CD8-positive, alpha-beta memory T cell (primary cell): Measurements from ENCODE around the gene PPP3CB. TPM values are rescaled to one million over a fixed set of nuclear protein-coding genes. Genes with fewer than 3 reads are reported as not detected.
A peak's percentile ranks its signal among the peaks of the same experiment; 100 is the strongest.
"Not testable (repeated sequence)": the region's sequence is repeated elsewhere in the genome, so short reads cannot be mapped to it uniquely, and the experiment has no call there.

Experiments
- CTCF ChIA-PET: fragments of 350-600 bp; sonication (Branson Sonifier 250); formaldehyde crosslinking; loops from one replicate; lab custom pipeline; 2021; ENCODE audit warnings: antibody characterized with exemption; lab: Charles Lee
- POLR2A ChIA-PET: fragments of 350-600 bp; sonication (Branson Sonifier 250); formaldehyde crosslinking; loops from one replicate; lab custom pipeline; 2021; ENCODE audit warnings: antibody characterized with exemption; lab: Charles Lee
- DNase-seq, 5 donors: peaks; one replicate each; pipeline versions ENCODE4 v3.0.0 to v3.0.0-alpha.2; 2020 to 2022; ENCODE audit warnings: mixed read lengths in 1 of 5
- H3K27ac ChIP-seq: one replicate; pipeline ENCODE4 v1.7.0; 2013; ENCODE audit warnings: low read depth, mild to moderate bottlenecking, low read length, moderate library complexity
- H3K27me3 ChIP-seq: 2 replicates; pipeline ENCODE4 v1.7.0; 2013; ENCODE audit warnings: low read length, mild to moderate bottlenecking; ENCODE audit not compliant: insufficient read depth, poor library complexity, severe bottlenecking
- H3K36me3 ChIP-seq: 2 replicates; pipeline ENCODE4 v1.7.0; 2013; ENCODE audit warnings: mild to moderate bottlenecking, low read length, moderate library complexity; ENCODE audit not compliant: insufficient read depth
- H3K4me1 ChIP-seq: 2 replicates; pipeline ENCODE4 v1.7.0; 2013; ENCODE audit warnings: mild to moderate bottlenecking, low read length, moderate library complexity; ENCODE audit not compliant: insufficient read depth
- H3K4me3 ChIP-seq: 2 replicates; pipeline ENCODE4 v1.7.0; 2013; ENCODE audit warnings: mild to moderate bottlenecking, low read length
- H3K9me3 ChIP-seq: 2 replicates; pipeline ENCODE4 v1.7.0; 2013; ENCODE audit warnings: mild to moderate bottlenecking, low read length
- H3K27ac Mint-ChIP-seq, 8 donors: one replicate each; pipeline ENCODE4 v1.8.0; 2020 to 2021; ENCODE audit warnings: mixed read lengths in 8 of 8, mild to moderate bottlenecking in 6 of 8, inconsistent platforms in 3 of 8, moderate library complexity in 3 of 8
- H3K27me3 Mint-ChIP-seq, 2 donors: one replicate each; pipeline ENCODE4 v1.8.0; 2020 to 2021; ENCODE audit warnings: mixed read lengths in 2 of 2, mild to moderate bottlenecking in 1 of 2, moderate library complexity in 1 of 2
- H3K36me3 Mint-ChIP-seq, 3 donors: one replicate each; pipeline ENCODE4 v1.8.0; 2020 to 2021; ENCODE audit warnings: mixed read lengths in 3 of 3, inconsistent platforms in 1 of 3, mild to moderate bottlenecking in 1 of 3
- H3K4me1 Mint-ChIP-seq, 3 donors: one replicate each; pipeline ENCODE4 v1.8.0; 2020 to 2021; ENCODE audit warnings: mixed read lengths in 3 of 3, inconsistent platforms in 1 of 3, mild to moderate bottlenecking in 1 of 3
- H3K4me3 Mint-ChIP-seq, 7 donors: one replicate each; pipeline ENCODE4 v1.8.0; 2020 to 2021; ENCODE audit warnings: mixed read lengths in 7 of 7, mild to moderate bottlenecking in 6 of 7, moderate library complexity in 4 of 7, inconsistent platforms in 2 of 7
- H3K9me3 Mint-ChIP-seq, 5 donors: one replicate each; pipeline ENCODE4 v1.8.0; 2020 to 2022; ENCODE audit warnings: mixed read lengths in 5 of 5, mild to moderate bottlenecking in 3 of 5, moderate library complexity in 2 of 5, inconsistent platforms in 1 of 5
- polyA plus RNA-seq: library from polyadenylated mRNA; unstranded; fragments of 300-500 nt; fragmentation: Illumina TruSeq; gene quantifications from one replicate; pipeline ENCODE4 v1.2.3, GENCODE V29; 2021
- total RNA-seq, 2 experiments: library from RNA; stranded (reverse); gene quantifications; one replicate each; pipeline ENCODE4 v1.2.3, GENCODE V29; 2021

Gene PPP3CB
- total and polyA plus RNA-seq, 3 experiments from 2014 or later, result 8.1 to 44.1 (median 44.0) TPM

- peaks cover 61 to 89% (median 88%) of the 10 kb centered on the region in 3 donors for H3K4me1 Mint-ChIP-seq
- no peak overlapping the region for H3K27ac Mint-ChIP-seq
- CTCF ChIA-PET, result no interaction called here
These were observed 89.0 kb downstream of the PPP3CB start for GRCh38 chr10:73406846-73407245.

GRCh38 chr10:73405556-73405955 lies 90.3 kb downstream of the PPP3CB start:
- no peak for DNase-seq
- Mint-ChIP-seq H3K4me3 (no peak overlapping the region), H3K4me1 (peaks cover 53 to 81% (median 76%) of the 10 kb centered on the region in 3 donors), H3K27ac (no peak overlapping the region), H3K36me3 (peaks cover 3 to 26% (median 7%) of the 10 kb centered on the region in 3 donors), H3K27me3 (peaks cover 0 to 3% of the 10 kb centered on the region in 2 donors), H3K9me3 (no peaks in the 10 kb centered on the region)
- H3K27ac ChIP-seq, result no peak overlapping the region
- no peaks in the 10 kb centered on the region for H3K36me3 ChIP-seq
- peaks cover 19% of the 10 kb centered on the region for H3K4me1 ChIP-seq
- H3K27me3 ChIP-seq, result no peaks in the 10 kb centered on the region
- no peak overlapping the region for H3K4me3 ChIP-seq
- CTCF ChIA-PET, result no interaction called here
- POLR2A ChIA-PET, result no interaction called here
- H3K9me3 ChIP-seq, result no peaks in the 10 kb centered on the region

More at GRCh38 chr10:73406846-73407245, 89.0 kb downstream of the PPP3CB start:
- POLR2A ChIA-PET, result no interaction called here
- Mint-ChIP-seq H3K36me3 (peaks cover 3 to 28% (median 7%) of the 10 kb centered on the region in 3 donors), H3K4me3 (no peak overlapping the region), H3K27me3 (peaks cover 0 to 3% of the 10 kb centered on the region in 2 donors), H3K9me3 (no peaks in the 10 kb centered on the region)
- Histone ChIP-seq H3K27ac (no peak overlapping the region), H3K9me3 (no peaks in the 10 kb centered on the region), H3K36me3 (no peaks in the 10 kb centered on the region), H3K27me3 (no peaks in the 10 kb centered on the region), H3K4me1 (peaks cover 19% of the 10 kb centered on the region), H3K4me3 (no peak overlapping the region)
- no peak for DNase-seq

DNA sequence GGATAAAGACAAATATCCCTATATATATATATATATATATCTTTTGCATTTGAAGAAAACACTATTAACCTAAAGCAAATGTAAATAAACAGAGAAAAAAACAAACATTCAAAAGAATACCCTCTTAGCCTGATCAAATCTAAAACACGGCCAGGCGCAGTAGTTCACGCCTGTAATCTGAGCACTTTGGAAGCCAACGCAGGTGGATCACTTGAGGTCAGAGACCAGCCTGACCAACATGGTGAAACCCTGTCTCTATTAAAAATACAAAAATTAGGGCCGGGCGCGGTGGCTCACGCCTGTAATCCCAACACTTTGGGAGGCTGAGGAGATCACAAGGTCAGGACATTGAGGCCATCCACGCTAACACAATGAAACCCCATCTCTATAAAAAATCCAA lies 91.1 kb downstream of the PPP3CB start:
- H3K9me3 Mint-ChIP-seq, result no peaks in the 10 kb centered on the region
- H3K4me3 ChIP-seq, result no peak overlapping the region
- H3K36me3 ChIP-seq, result no peaks in the 10 kb centered on the region
- H3K27ac Mint-ChIP-seq, result peak overlapping the region in 1 of 8 donors; percentile 46
- CTCF ChIA-PET, result no interaction called here
- H3K4me1 ChIP-seq, result peaks cover 18% of the 10 kb centered on the region
- peaks cover 3 to 29% (median 5%) of the 10 kb centered on the region in 3 donors for H3K36me3 Mint-ChIP-seq
- DNase-seq, result no peak
- H3K27me3 Mint-ChIP-seq, result peaks cover 0 to 3% of the 10 kb centered on the region in 2 donors
- POLR2A ChIA-PET, result no interaction called here
- no peaks in the 10 kb centered on the region for H3K27me3 ChIP-seq
- no peak overlapping the region for H3K4me3 Mint-ChIP-seq
- peaks cover 47 to 82% (median 69%) of the 10 kb centered on the region in 3 donors for H3K4me1 Mint-ChIP-seq
- no peaks in the 10 kb centered on the region for H3K9me3 ChIP-seq
- no peak overlapping the region for H3K27ac ChIP-seq

GRCh38 chr10:73401636-73402035 lies 94.2 kb downstream of the PPP3CB start:
- ChIA-PET CTCF (no interaction called here), POLR2A (no interaction called here)
- H3K4me3 Mint-ChIP-seq, result no peak overlapping the region
- Histone ChIP-seq H3K4me3 (no peak overlapping the region), H3K4me1 (no peaks in the 10 kb centered on the region), H3K36me3 (peaks cover 16% of the 10 kb centered on the region), H3K9me3 (no peaks in the 10 kb centered on the region), H3K27ac (no peak overlapping the region), H3K27me3 (no peaks in the 10 kb centered on the region)
- DNase-seq, result no peak
- H3K27me3 Mint-ChIP-seq, result no peaks in the 10 kb centered on the region
- no peaks in the 10 kb centered on the region for H3K9me3 Mint-ChIP-seq
- no peak overlapping the region for H3K27ac Mint-ChIP-seq
- H3K36me3 Mint-ChIP-seq, result peaks cover 0 to 43% (median 5%) of the 10 kb centered on the region in 3 donors
- H3K4me1 Mint-ChIP-seq, result peaks cover 22 to 61% (median 38%) of the 10 kb centered on the region in 3 donors

- DNase-seq, result no peak
- no peaks in the 10 kb centered on the region for H3K27me3 Mint-ChIP-seq
- H3K4me1 ChIP-seq, result no peaks in the 10 kb centered on the region
- no peaks in the 10 kb centered on the region for H3K9me3 Mint-ChIP-seq
- H3K27ac ChIP-seq, result no peak overlapping the region
- H3K27ac Mint-ChIP-seq, result peak overlapping the region in 2 of 8 donors; percentile 20 to 80
- no peaks in the 10 kb centered on the region for H3K27me3 ChIP-seq
- peaks cover 9 to 41% (median 16%) of the 10 kb centered on the region in 3 donors for H3K4me1 Mint-ChIP-seq
- ChIA-PET POLR2A (no interaction called here), CTCF (no interaction called here)
- no peaks in the 10 kb centered on the region for H3K9me3 ChIP-seq
- peaks cover 25% of the 10 kb centered on the region for H3K36me3 ChIP-seq
- H3K36me3 Mint-ChIP-seq, result peaks cover 3 to 61% (median 16%) of the 10 kb centered on the region in 3 donors
- no peak overlapping the region for H3K4me3 Mint-ChIP-seq
- no peak overlapping the region for H3K4me3 ChIP-seq
These were observed 96.8 kb downstream of the PPP3CB start for GRCh38 chr10:73399063-73399462.

- CTCF ChIA-PET, result no interaction called here
- no peak overlapping the region for H3K27ac ChIP-seq
- POLR2A ChIA-PET, result no interaction called here
- H3K27me3 ChIP-seq, result no peaks in the 10 kb centered on the region
- no peak for DNase-seq
- no peak overlapping the region for H3K4me3 Mint-ChIP-seq
- no peaks in the 10 kb centered on the region for H3K27me3 Mint-ChIP-seq
- no peaks in the 10 kb centered on the region for H3K4me1 ChIP-seq
- no peaks in the 10 kb centered on the region for H3K9me3 Mint-ChIP-seq
- H3K9me3 ChIP-seq, result no peaks in the 10 kb centered on the region
- H3K36me3 Mint-ChIP-seq, result peaks cover 5 to 67% (median 16%) of the 10 kb centered on the region in 3 donors
- no peak overlapping the region for H3K4me3 ChIP-seq
- peaks cover 25% of the 10 kb centered on the region for H3K36me3 ChIP-seq
- peaks cover 3 to 34% (median 7%) of the 10 kb centered on the region in 3 donors for H3K4me1 Mint-ChIP-seq
- peak overlapping the region in 2 of 8 donors; percentile 32 to 64 for H3K27ac Mint-ChIP-seq
These were observed 97.8 kb downstream of the PPP3CB start for GRCh38 chr10:73398024-73398423.

DNA sequence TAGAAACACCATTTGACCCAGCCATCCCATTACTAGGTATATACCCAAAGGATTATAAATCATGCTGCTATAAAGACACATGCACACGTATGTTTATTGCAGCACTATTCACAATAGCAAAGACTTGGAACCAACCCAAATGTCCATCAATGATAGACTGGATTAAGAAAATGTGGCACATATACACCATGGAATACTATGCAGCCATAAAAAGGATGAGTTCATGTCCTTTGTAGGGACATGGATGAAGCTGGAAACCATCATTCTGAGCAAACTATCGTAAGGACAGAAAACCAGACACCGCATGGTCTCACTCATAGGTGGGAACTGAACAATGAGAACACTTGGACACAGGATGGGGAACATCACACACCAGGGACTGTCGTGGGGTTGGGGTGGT lies 101.5 kb downstream of the PPP3CB start:
- H3K27me3 ChIP-seq, H3K9me3 Mint-ChIP-seq, H3K9me3 ChIP-seq, H3K27ac Mint-ChIP-seq, H3K4me1 ChIP-seq, H3K27ac ChIP-seq, DNase-seq, H3K27me3 Mint-ChIP-seq, POLR2A ChIA-PET, H3K4me3 ChIP-seq, H3K4me3 Mint-ChIP-seq, CTCF ChIA-PET: not testable (repeated sequence)
- Mint-ChIP-seq H3K4me1 (peaks cover 0 to 23% (median 8%) of the 10 kb centered on the region in 3 donors), H3K36me3 (peaks cover 7 to 86% (median 26%) of the 10 kb centered on the region in 3 donors)
- H3K36me3 ChIP-seq, result peaks cover 25% of the 10 kb centered on the region

DNA sequence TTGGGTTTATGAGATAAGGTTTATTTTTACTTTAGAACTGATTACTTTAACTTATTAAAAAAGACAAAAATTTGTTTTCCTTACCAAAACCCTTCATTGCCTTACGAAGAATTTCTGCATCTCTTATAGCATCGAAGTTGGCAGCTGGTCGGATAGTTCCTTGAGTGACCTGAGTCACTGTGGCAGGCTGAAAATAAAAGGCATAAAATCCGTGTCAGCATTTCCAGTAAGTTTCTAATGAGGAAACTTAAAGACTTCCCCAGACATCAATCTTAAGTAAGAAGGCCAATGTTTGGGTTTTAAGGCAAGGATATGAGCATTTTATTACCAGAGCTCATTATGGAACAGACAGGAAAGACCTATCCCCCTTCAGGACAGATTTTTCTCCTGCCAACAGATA lies 107.6 kb downstream of the PPP3CB start:
- H3K27ac ChIP-seq, result no peak overlapping the region
- CTCF ChIA-PET, result no interaction called here

More for the DNA sequence above, 107.6 kb downstream of the PPP3CB start:
- H3K36me3 ChIP-seq, result peaks cover 20% of the 10 kb centered on the region
- Mint-ChIP-seq H3K4me3 (no peak overlapping the region), H3K9me3 (no peaks in the 10 kb centered on the region), H3K27me3 (no peaks in the 10 kb centered on the region), H3K27ac (peak overlapping the region in 2 of 8 donors; percentile 12 to 22), H3K4me1 (peaks cover 0 to 11% (median 8%) of the 10 kb centered on the region in 3 donors), H3K36me3 (peaks cover 15 to 87% (median 20%) of the 10 kb centered on the region in 3 donors)
- H3K9me3 ChIP-seq, result no peaks in the 10 kb centered on the region
- H3K4me1 ChIP-seq, result no peaks in the 10 kb centered on the region
- POLR2A ChIA-PET, result no interaction called here
- DNase-seq, result no peak
- H3K27me3 ChIP-seq, result no peaks in the 10 kb centered on the region
- H3K4me3 ChIP-seq, result no peak overlapping the region
